Measurements from ENCODE around the gene SEC24A.
A peak's percentile ranks its signal among the peaks of the same experiment; 100 is the strongest.
"Not testable (repeated sequence)": the region's sequence is repeated elsewhere in the genome, so short reads cannot be mapped to it uniquely, and the experiment has no call there.

Gene SEC24A

DNA sequence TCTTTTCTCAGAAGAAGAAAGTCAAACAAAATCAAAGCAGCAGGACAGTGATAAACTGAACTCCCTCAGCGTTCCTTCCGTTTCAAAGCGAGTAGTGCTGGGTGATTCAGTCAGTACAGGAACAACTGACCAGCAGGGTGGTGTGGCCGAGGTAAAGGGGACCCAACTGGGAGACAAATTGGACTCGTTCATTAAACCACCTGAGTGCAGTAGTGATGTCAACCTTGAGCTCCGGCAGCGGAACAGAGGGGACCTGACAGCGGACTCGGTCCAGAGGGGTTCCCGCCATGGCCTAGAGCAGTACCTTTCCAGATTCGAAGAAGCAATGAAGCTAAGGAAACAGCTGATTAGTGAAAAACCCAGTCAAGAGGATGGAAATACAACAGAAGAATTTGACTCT lies 92.5 kb downstream of the SEC24A start:
- no peak for DNase-seq (ENCODE audit: low read depth)

GRCh38 chr5:134742134-134742533 lies 93.5 kb downstream of the SEC24A start:
- no peak for DNase-seq (ENCODE audit: low read depth)

GRCh38 chr5:134749415-134749814 lies 100.8 kb downstream of the SEC24A start:
- DNase-seq (ENCODE audit: low read depth) = no peak

DNA sequence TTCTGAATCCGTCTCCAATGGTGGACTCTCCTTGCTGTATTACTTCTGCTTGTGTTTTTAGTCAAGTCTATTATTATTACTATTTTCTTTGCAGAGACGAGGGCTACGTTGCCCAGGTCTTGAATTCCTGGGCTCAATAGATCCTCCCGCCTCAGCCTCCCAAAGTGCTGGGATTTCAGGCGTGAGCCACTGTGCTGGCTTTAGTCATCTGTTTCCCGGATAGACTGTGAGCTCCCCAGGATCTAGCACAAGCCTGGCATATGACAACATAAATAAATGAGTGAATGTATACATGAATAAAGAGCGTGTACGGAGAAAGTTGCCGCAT lies 109.6 kb downstream of the SEC24A start:
- DNase-seq (ENCODE audit: low read depth) = no peak

DNA sequence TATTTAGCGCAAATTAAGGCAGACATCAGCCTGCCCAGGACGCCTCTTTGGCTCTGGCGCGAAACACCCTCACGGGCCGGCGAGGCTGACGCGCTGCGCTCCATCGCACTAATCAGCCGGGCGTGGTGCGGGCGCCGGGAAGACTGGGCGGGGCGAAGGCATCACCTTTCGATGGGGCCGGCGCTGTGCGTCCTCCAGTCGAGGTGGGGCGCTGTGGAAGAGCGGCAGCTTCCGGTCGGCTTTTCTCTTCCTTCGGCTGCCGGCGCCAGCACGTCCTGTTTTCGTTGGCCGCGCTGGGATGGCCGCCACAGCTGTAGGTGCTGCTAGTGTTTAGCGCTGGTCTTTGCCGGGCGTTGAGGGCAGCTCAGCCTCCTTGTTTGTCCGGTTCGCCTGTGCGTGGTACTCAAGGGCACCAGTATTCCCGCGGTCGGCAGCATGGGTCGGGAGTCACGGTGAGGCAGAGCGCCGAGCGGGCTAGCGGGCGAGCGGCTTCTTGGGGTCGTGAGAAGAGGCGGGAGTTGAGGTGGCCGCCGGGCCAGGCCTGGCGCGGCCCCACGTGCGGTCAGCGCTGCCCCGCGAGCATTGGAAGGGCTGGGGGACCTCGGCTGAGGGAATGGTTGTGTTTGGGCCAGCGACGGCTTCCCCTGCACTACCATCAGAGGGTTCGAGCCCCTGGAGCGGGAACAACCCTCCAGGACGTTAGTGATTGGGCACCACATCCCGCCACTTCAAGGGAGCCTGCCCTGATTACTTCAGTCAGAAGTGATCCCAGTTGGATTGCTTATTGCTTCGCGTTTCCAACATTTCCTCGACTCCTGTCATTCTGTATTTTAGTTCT lies 110.1 kb downstream of the SEC24A start, which contains the start of gene DDX46:
Gene DDX46, plus strand, starts transcription at position 276 of the 838 bp plus-strand sequence. Its CDS starts 160 bp downstream, at position 436.
- DNase-seq (ENCODE audit: low read depth) = peak; percentile 97

DNA sequence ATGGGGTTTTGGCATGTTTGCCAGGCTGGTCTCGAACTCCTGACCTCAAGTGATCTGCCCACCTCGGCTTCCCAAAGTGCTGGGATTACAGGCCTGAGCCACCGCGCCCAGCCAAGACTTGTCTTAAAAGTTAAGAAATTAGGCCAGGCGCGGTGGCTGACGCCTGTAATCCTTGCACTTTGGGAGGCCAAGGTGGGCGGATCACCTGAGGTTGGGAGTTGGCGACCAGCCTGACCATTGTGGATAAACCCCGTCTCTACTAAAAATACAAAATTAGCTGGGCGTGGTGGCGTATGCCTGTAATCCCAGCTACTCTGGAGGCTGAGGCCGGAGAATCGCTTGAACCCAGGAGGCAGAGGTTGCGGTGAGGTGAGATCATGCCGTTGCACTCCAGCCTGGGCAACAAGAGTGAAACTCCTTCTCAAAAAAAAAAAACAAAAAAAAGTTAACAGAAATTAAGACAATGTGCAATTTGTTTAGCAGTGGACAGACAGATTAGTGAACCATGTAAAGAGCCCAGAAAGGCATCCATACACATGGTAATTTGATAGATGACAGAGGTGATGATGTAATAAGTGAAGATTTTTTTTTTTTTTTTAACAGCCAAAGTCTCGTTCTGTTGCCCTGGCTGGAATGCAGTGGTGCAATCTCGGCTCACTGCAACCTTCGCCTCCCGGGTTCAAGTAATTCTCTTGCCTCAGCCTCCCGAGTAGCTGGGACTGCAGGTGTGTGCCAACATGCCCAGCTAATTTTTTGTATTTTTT lies 119.1 kb downstream of the SEC24A start:
- not testable (repeated sequence) for DNase-seq (ENCODE audit: low read depth)

- DNase-seq (ENCODE audit: low read depth) = peak; percentile 50
Observed at GRCh38 chr5:134769206-134769605, 120.6 kb downstream of the SEC24A start.

DNA sequence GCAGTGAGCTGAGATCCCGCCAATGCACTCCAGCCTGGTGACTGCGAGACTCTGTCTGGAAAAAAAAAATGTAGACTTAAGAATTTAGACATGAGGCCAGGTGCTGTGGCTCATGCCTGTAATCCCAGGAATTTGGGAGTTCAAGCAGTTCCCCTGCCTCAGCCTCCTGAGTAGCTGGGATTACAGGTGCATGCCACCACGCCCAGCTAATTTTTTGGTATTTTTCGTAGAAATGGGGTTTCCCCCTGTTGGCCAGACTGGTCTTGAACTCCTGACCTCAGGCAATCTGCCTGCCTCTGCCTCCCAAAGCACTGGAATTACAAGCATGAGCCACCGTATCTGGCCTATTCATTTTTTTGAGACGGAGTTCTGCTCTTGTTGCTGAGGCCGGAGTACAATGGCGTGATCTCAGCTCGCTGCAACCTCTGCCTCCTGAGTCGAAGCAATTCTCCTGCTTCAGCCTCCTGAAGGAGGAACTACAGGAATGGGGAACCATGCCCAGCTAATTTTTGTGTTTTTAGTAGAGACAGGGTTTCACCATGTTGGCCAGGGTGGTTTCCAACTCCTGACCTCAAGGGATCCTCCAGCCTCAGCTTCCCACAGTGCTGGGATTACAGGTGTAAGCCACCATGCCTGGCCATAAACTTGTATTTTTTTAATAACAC lies 124.0 kb downstream of the SEC24A start:
- DNase-seq (ENCODE audit: low read depth) = no peak

- no peak for DNase-seq (ENCODE audit: low read depth)
Observed at GRCh38 chr5:134777366-134777765, 128.8 kb downstream of the SEC24A start.

Data from ELR (cell line).